Measurements from ENCODE around the gene PLAAT5.
"Not testable (repeated sequence)": the region's sequence is repeated elsewhere in the genome, so short reads cannot be mapped to it uniquely, and the experiment has no call there.

PLAAT5 gene

GRCh38 chr11:63478896-63479295 is 12.1 kb downstream of the PLAAT5 start:
- FAIRE-seq: peak; percentile 89

- no peak for FAIRE-seq
These were observed 14.3 kb downstream of the PLAAT5 start for GRCh38 chr11:63476618-63477017.

- FAIRE-seq: no peak
These were observed 18.6 kb downstream of the PLAAT5 start for GRCh38 chr11:63472372-63472771.

DNA sequence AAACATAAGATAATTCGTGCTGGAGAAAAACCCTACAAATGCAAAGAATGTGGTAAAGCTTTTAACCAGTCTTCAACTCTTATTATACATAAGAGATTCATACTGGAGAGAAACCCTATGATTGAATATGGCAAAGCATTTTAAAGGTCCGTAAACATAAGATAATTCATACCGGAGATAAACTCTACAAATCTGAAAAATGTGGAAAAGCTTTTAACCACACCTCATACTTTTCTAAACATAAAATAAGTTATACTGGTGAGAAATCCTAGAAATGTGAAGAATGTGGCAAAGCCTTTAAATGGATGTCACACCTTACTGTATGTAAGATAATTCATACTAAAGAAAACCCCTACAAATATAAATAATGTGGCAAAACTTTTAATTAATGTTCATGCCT is 20.7 kb downstream of the PLAAT5 start:
- FAIRE-seq: no peak

- FAIRE-seq: no peak
These were observed 28.8 kb downstream of the PLAAT5 start for GRCh38 chr11:63462137-63462536.

DNA sequence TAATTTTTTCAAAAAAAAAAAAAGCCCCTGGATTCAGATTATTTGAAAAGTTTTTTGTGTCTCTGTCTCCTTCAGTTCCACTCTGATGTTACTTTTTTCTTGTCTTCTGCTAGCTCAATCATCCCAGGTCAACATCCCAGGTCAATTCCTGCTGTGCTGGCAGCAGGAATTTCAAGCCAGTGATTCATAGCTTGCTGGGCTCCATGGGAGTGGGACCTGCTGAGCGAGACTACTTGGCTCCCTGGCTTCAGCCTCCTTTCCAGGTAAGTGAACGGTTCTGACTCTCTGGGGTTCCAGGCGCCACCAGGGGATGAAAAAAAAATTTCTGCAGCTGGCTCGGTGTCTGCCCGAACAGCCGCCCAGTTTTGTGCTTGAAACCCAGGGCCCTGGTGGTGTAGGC is 31.4 kb downstream of the PLAAT5 start:
- no peak for FAIRE-seq

GRCh38 chr11:63448646-63449045 is 42.3 kb downstream of the PLAAT5 start:
- no peak for FAIRE-seq

DNA sequence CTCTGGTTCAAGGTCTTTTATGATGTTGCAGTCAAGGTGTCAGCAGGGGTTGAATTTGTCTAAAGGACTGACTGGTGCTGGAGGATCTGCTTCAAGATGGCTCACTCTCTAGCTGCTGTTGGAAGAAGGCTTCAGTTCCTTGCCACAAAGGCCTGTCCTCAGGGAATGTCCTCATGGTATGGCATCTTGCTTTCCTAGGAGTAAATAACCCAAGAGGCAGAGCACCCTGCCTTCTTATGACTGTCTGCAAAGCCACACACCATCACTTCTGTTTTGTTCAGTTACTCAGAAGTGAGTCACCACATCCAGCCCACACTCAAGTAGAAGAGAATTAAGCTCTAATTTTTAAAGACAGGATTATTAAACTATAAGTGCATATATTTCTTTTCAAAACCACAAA is 45.2 kb downstream of the PLAAT5 start:
- FAIRE-seq: no peak

DNA sequence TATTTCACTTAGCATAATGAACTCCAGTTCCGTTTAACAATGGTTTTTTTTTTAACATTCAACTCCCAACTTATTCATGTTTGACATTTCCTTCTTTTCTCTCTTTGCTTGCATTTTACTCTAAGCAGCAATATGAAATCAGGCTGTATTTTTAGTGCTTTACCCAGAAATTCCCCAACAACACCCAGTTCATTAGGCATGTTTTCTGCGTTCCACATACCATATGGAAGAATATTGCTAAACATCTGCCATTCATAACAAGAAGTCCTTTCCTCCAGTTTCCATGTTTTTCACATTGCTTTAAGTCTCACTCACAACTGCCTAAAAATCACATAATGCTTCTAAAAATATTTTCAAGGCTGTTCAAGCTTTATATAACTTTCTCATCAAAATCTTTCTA is 45.8 kb downstream of the PLAAT5 start:
- no peak for FAIRE-seq

DNA sequence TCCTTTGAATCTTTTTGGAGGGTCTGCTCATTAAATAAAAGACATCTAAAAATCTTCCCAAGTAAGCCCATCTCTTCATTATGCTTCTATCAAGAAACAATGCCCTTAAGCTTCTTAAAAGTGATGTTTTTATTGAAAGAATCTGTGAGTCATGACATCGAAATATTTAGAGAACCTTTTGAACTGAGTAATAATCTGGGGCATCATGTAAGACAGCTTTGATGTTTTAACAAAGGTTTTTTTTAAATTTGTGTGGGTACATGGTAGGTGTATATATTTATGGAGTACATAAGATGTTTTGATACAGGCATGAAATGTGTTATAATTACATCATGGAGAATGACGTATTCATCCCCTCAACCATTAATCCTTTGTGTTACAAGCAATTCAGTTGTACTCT is 46.8 kb downstream of the PLAAT5 start:
- no peak for FAIRE-seq

DNA sequence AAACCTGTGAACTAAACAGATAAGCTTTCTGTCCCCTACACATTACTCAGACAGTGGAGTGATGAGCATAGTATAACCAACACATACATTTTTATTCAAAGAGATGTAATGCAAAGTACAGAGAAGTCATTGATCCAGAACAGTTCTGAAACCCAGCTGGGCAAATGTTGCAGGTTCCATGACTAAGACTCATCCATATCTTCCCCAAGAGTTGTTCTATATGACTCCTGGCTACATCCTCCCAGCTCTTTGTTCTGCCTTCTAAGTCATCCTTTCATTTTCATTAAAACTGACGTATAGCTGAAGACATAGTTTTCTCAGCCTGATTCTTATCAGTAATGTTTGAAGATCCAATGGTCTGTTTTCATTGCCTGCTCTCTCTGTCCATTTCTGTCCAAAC is 47.3 kb downstream of the PLAAT5 start:
- no peak for FAIRE-seq

DNA sequence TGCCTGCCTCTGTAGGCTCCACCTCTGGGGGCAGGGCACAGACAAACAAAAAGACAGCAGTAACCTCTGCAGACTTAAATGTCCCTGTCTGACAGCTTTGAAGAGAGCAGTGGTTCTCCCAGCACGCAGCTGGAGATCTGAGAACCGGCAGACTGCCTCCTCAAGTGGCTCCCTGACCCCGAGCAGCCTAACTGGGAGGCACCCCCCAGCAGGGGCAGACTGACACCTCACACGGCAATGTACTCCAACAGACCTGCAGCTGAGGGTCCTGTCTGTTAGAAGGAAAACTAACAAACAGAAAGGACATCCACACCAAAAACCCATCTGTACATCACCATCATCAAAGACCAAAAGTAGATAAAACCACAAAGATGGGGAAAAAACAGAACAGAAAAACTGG is 55.1 kb downstream of the PLAAT5 start:
- not testable (repeated sequence) for FAIRE-seq

DNA sequence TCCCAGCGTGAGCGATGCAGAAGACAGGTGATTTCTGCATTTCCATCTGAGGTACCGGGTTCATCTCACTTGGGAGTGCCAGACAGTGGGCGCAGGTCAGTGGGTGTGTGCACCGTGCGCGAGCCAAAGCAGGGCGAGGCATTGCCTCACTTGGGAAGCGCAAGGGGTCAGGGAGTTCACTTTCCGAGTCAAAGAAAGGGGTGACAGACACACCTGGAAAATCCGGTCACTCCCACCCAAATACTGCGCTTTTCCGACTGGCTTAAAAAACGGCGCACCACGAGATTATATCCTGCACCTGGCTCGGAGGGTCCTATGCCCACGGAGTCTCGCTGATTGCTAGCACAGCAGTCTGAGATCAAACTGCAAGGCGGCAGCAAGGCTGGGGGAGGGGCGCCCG is 55.6 kb downstream of the PLAAT5 start:
- FAIRE-seq: not testable (repeated sequence)

- FAIRE-seq: not testable (repeated sequence)
These were observed 60.2 kb downstream of the PLAAT5 start for GRCh38 chr11:63430731-63431130.

GRCh38 chr11:63427971-63428508 is 62.9 kb downstream of the PLAAT5 start:
- no peak for FAIRE-seq

- FAIRE-seq: no peak
These were observed 73.7 kb downstream of the PLAAT5 start for GRCh38 chr11:63417174-63417852.
